ENCODE measurements around the gene SCYGR6. TPM values are rescaled to one million over a fixed set of nuclear protein-coding genes. Genes with fewer than 3 reads are reported as not detected.

Gene SCYGR6
- total and polyA plus RNA-seq, 10 donors, result not detected

- TF ChIP-seq POLR2A (IDR thresholded peaks at IDR 0.05) (no peak), CTCF (IDR thresholded peaks at IDR 0.05 in 8 of 11, conservative IDR thresholded peaks at IDR 0.05 in 3 of 11) (no peak), POLR2AphosphoS5 (IDR thresholded peaks at IDR 0.05) (no peak)
- WGBS, 5 donors, result 53 to 83% (median 77%) methylated on average over 5 of the region's 5 CpGs
- Histone ChIP-seq H3K27ac (no peak overlapping the region), H3K9me3 (no peaks in the 10 kb centered on the region), H3K4me1 (no peaks in the 10 kb centered on the region), H3K4me3 (no peak overlapping the region), H3K36me3 (no peaks in the 10 kb centered on the region), H3K27me3 (replicated peaks in 1 of 7) (no peaks in the 10 kb centered on the region)
- DNase-seq, result no peak
- intact Hi-C loops (cut with DNase I; ENCODE audit: low total_unique reads), result no loop called here
Measured at GRCh38 chr2:227674485-227674884, 50.1 kb downstream of the SCYGR6 start.

Small RNAs within 50 kb of the gene (small RNA-seq; reads per million reads assigned to genes)
- 0 to 0.07 (median 0) reads per million in 4 donors for gene RNA5SP121

Other genes starting within 250 kb of the SCYGR6 start
- not detected for gene SCYGR2, start 125.9 kb downstream of the SCYGR6 start, total RNA-seq
- not detected for gene SCYGR2, start 125.9 kb downstream of the SCYGR6 start, polyA plus RNA-seq
- gene SCYGR3, start 109.9 kb downstream of the SCYGR6 start, total RNA-seq, result not detected
- not detected for gene SCYGR3, start 109.9 kb downstream of the SCYGR6 start, polyA plus RNA-seq
- not detected for gene SCYGR4, start 107.3 kb downstream of the SCYGR6 start, total RNA-seq
- gene SCYGR4, start 107.3 kb downstream of the SCYGR6 start, polyA plus RNA-seq, result under 1 TPM in 1 of 3 donors, not detected in 2; 0.04 TPM
- gene SCYGR5, start 58.0 kb downstream of the SCYGR6 start, total RNA-seq, result not detected
- not detected for gene SCYGR5, start 58.0 kb downstream of the SCYGR6 start, polyA plus RNA-seq
- under 1 TPM in 2 of 7 donors, not detected in 5; 0.19 to 0.23 TPM for gene SLC19A3, start 6.7 kb downstream of the SCYGR6 start, total RNA-seq
- under 1 TPM; 0.06 to 0.15 (median 0.11) TPM for gene SLC19A3, start 6.7 kb downstream of the SCYGR6 start, polyA plus RNA-seq
- not detected for gene SCYGR7, start 3.6 kb upstream of the SCYGR6 start, total RNA-seq
- not detected for gene SCYGR7, start 3.6 kb upstream of the SCYGR6 start, polyA plus RNA-seq
- not detected for gene SCYGR8, start 21.1 kb upstream of the SCYGR6 start, total RNA-seq
- gene SCYGR8, start 21.1 kb upstream of the SCYGR6 start, polyA plus RNA-seq, result not detected
- not detected for gene CCL20, start 89.1 kb upstream of the SCYGR6 start, total RNA-seq
- gene CCL20, start 89.1 kb upstream of the SCYGR6 start, polyA plus RNA-seq, result under 1 TPM; 0.28 to 0.74 (median 0.46) TPM
- 1 to 10 TPM in 1 of 7 donors, not detected in 6; 2.2 TPM for gene DAW1, start 146.9 kb upstream of the SCYGR6 start, total RNA-seq
- gene DAW1, start 146.9 kb upstream of the SCYGR6 start, polyA plus RNA-seq, result not detected

Data from spleen (tissue), 11 donors.